NCI-H460 (cell line): ENCODE data around the gene QSOX1. TPM values are rescaled to one million over a fixed set of nuclear protein-coding genes. Genes with fewer than 3 reads are reported as not detected.

Experiments used
- DNase-seq: peaks from one replicate; pipeline ENCODE4 v3.0.0-alpha.2; 2016; ENCODE audit warnings: low read depth; ENCODE audit errors: extremely low read depth
- total RNA-seq: library from RNA; depleted of rRNA; stranded (reverse); fragments of >200 nt; shearing (Covaris generic); gene quantifications from 2 replicates; pipeline ENCODE4 v1.2.3, GENCODE V29; 2014

The QSOX1 gene
- total RNA-seq, 1 experiment from 2014 or later, result 122 TPM

DNA sequence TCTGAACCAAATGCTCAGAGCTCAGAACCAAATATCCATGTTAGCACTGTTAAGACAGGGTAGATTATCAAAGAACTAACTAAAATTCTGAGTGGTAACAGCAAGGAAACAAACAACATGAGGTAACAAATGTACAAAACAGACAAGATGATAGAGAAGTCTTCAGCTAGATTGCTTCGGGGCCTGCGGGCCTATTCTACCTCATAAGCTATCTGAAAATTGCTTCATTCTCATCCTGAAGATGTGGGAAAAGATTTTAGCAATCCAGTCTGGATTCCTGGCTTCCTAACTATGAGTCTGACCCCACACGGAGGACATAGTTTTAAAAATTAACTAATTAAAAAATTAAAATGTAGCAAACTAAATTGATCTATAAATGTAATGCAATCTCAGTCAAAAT is 9.2 kb upstream of the QSOX1 start:
- DNase-seq, result no peak

DNA sequence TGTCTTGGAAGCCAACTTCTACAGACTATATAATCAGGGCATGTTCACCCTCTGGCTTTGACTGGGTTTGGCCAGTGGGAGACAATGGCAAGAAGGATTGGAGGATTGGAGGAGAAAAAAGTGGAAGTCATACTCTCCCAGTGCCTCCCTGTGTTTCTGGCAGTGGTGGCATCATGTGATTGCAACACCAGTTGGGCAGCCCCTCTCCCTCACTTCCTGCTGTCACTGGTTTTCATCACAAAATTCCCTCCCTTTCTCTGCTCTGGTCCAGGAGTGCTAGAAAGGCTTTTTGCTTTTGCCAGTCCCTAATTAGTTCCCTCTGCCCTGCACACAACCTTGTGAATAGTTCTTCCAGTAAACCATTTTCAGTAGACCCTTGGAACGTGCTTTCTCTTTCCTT is 3.7 kb upstream of the QSOX1 start:
- no peak for DNase-seq

DNA sequence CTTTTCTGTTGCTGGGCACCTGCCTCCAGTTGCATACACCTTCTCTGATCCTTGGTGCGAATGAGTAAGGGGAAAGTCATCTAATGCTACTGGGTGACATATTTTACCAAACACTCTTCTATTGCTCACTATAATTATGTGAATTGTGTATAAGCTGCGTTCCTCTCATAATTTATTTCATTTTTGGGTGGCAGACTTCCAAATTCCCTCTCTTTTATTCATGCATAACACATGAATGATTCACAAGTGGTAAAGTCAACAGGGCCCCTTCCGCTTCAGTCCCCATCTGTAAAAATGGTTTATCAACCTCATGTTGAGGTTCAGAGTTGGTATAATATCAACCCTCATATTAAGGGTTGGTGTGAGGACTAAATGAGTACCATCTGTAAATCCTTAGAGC is 3.2 kb upstream of the QSOX1 start:
- DNase-seq, result peak; percentile 41

DNA sequence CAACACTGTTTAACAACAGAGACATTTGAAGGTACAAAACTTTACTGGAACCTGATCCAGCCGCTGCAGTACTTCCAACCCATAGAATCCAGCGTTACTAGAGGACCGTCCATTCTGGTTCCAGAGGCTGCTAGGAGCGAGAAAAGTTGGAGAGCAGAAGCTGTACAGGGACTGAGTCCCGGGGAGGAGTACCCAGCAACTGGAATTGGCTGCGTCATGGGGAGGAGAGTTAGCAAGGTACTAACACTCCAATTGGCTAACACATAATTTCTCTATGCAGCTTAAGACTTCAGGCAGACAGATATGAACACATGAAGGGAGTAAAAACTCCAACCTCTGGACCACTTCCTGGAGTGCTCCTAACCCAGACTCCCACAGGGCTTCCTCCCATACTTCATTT is 2.1 kb upstream of the QSOX1 start:
- no peak for DNase-seq

GRCh38 chr1:180153032-180153431 is 1.6 kb upstream of the QSOX1 start:
- no peak for DNase-seq

- no peak for DNase-seq
Observed at GRCh38 chr1:180154003-180154324, 705 bp upstream of the QSOX1 start.

GRCh38 chr1:180155182-180155682 is 563 bp downstream of the QSOX1 start:
- no peak for DNase-seq

GRCh38 chr1:180156201-180156600 is 1.5 kb downstream of the QSOX1 start:
- DNase-seq, result no peak

GRCh38 chr1:180156631-180157091 is 2.0 kb downstream of the QSOX1 start:
- no peak for DNase-seq

DNA sequence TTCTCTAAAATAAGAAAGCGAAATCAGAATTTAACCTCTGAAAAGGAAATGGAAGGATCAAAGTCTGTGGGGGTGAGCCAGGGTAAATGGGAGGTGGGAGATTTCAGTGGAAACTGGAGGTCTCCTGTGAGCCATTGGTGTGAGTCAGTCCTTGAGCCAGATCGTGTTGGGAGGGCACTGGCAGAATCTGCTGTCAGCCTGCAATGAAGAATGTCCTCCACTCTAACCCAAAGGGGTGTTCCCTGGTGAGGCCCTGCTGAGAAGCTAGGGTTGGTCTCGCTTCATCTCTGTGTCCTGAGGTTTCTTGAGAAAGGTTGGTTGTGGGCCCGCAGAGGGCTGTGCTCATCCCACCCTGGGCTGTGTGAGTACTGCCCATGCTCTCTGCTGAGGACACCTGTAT is 2.4 kb downstream of the QSOX1 start:
- no peak for DNase-seq

DNA sequence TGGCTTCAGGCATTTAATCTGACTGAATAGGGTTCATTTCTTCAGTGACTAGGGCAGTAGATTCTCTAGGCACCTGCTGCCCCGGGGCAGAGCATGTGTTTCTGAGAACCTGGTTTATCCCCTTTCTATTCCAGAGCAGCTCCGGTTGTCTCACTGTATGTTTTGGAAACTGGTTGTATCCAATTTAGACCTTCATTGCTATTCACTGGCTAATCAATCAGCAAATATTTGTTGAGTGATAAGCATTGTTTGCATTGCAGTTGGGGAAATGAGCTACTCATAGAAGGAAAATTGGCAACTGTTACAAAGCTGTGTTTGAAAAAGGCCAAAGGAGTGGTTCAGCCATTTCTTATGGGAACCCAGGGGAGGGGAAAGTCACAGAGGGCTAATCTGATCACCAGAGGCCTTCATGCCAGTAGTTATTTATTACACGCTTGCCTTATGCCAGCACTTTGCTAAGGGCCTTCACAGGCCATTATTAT is 2.9 kb downstream of the QSOX1 start:
- no peak for DNase-seq

DNA sequence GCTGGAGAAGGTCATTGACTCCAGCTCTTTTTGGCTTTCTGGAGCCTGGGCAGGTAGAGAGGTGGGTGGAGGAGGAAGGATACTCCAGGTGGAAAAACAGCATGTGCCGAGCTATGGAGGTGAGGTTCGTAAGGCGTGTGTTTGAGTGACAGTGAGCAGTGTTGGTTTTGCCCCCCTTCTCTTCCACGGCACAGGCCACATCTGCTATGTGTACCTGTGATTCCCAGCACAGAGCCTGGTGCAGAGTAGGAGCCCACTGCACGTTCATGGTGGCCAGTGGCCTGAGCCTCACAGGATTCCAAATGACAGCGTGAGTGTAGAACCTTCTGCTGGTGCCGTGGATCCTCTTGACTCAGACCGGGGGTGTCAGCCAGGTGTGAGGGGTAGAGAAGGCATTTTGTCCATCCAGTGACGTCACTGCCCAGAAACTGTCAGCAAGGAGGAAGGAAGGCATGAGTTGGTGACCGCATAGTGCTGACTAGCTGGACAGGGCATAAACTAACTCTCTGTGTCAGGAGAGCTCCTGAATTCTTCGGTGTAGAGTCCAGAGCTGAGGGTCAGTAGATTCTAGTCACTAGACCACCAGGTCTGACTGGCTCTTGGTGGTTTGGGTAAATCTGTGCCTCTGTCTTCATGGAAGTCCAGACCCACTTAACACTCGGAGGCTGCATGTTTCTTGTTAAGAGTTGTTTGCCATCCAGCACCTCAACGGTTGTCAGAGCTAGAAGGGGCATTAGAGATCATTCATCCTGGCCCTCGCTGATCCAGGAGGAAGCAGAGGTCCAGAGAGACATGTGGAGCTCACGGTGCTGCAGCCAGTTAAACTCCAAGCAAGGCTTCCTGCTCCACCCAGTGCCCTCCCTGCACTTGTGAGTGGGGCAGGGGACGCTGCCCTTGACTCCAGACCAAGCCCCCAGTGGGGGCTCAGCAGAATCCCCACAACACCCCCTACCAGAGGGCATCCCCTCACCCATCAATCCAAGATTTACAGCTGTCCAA is 3.8 kb downstream of the QSOX1 start:
- DNase-seq, result no peak

DNA sequence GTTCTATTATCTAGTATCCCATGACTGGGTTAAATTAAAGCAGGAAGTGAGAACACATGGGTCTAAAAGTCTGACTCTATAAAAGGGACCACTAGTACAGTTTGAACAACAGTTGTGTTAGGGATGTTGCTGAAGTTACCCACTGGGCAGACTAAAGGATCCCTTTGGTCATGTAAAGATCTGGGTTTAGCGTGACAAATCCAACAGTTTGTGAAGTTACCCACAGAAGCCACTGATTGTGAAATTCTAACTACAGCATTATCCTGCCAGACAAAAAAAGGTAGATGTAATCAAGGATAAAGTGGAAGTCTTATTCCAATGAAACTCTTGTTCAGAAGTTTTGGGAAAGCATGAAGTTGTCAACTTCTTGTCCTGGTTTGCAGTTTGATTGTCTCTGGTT is 5.7 kb downstream of the QSOX1 start:
- no peak for DNase-seq

- no peak for DNase-seq
Observed at GRCh38 chr1:180163041-180163440, 8.4 kb downstream of the QSOX1 start.

- no peak for DNase-seq
Observed at GRCh38 chr1:180165096-180165495, 10.4 kb downstream of the QSOX1 start.

GRCh38 chr1:180165509-180166435 is 11.1 kb downstream of the QSOX1 start:
- no peak for DNase-seq

GRCh38 chr1:180166436-180166800 is 11.7 kb downstream of the QSOX1 start:
- DNase-seq, result no peak

DNA sequence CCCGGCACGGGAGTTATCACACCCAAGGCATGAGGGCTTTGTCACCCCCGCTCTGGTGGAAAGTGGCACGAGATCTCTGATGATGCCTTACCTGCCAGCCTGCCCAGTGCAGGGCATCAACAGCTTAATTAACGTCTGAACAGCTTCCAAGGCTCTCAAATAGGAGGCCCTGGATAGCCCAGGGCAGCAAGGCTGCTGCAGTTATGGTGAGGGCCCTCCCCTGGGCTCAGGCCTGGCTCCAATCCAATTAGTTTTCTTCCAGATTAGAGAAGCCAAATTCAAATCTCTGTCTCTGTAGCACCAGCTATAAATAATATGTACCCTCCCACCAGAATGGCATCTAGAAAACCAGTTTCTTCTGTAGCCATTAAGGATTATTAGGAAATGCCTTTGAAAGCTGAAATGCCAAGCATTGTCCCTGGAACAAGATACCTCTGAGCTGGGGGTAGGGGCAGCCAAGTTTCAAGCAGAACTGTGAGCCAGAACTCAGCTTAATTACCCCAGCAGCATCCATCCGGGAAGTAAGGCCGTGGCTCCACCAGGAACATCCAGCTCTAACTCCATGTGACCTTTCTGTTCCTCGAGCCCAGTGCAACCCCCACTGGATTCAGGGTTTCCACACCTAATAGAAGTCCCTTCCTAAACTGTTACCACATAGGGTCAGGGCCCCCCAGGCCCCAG is 12.5 kb downstream of the QSOX1 start:
- DNase-seq, result no peak

DNA sequence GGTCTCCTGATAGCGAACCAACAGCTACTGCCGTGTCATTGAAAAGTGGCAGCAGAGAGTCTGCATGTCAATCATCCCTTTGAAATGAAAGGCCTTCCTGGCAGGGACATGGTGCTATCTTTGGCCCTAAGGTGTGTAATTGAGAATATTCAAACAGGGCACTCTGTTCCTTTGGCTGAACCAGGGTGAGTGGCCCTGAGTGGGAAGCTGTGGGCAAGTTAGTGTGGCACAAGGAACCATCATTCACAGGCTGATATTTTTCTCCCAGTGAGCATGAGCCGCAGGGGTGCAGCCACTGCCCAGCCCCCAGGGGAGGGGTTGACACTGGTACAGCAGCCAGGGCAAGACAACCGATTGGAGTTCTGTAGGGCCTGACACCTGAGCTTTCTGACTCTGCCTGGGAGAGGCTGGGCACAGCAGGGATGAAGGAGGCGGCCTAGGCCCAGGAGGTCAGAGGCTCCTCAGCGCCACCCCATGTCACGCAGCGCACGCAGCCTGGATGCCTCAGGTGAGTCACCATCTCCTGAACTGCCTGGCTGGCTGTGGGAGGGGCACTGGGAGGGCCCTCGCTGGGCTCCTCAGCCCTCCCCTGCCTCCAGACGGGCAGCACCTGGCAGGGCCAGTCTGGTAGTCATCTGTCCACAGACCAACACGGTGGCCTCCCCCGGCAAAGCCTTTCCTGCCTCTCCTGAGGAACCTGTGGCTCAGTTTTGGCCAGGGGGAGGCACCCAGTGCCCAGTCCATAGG is 13.2 kb downstream of the QSOX1 start:
- no peak for DNase-seq
